ENCODE measurements around the gene PCDHA12. TPM values are rescaled to one million over a fixed set of nuclear protein-coding genes. Genes with fewer than 3 reads are reported as not detected.
"Not testable (repeated sequence)": the region's sequence is repeated elsewhere in the genome, so short reads cannot be mapped to it uniquely, and the experiment has no call there.

Gene PCDHA12
- polyA plus RNA-seq, 1 donor from 2014 or later: not detected

GRCh38 chr5:140849831-140850634, 25.1 kb upstream of the PCDHA12 start:
- not testable (repeated sequence) for H3K36me3 Mint-ChIP-seq, H3K27ac Mint-ChIP-seq, H3K27me3 Mint-ChIP-seq, H3K4me3 Mint-ChIP-seq, H3K9me3 Mint-ChIP-seq, H3K4me1 Mint-ChIP-seq

- Mint-ChIP-seq H3K9me3 (peaks cover 3% of the 10 kb centered on the region in 3 donors), H3K36me3 (no peaks in the 10 kb centered on the region), H3K27me3 (no peaks in the 10 kb centered on the region), H3K4me3 (no peak within 1 kb of the TSS), H3K27ac (no peak within 1 kb of the TSS), H3K4me1 (no peaks in the 10 kb centered on the region)
These were observed 19.1 kb upstream of the PCDHA12 start, which contains the start of gene PCDHA10 for GRCh38 chr5:140855772-140856674. Gene PCDHA10, plus strand, starts transcription at chr5:140855897. Its CDS starts 152 bp downstream, at chr5:140856049.

- H3K36me3 Mint-ChIP-seq: no peaks in the 10 kb centered on the region
- no peak overlapping the region for H3K27ac Mint-ChIP-seq
- no peaks in the 10 kb centered on the region for H3K4me1 Mint-ChIP-seq
- H3K4me3 Mint-ChIP-seq: no peak overlapping the region
- peaks cover 3 to 8% (median 6%) of the 10 kb centered on the region in 3 donors for H3K9me3 Mint-ChIP-seq
- no peaks in the 10 kb centered on the region for H3K27me3 Mint-ChIP-seq
These were observed 17.7 kb upstream of the PCDHA12 start for GRCh38 chr5:140857177-140857986.

GRCh38 chr5:140857987-140858240, 17.2 kb upstream of the PCDHA12 start:
- Mint-ChIP-seq H3K27ac (no peak overlapping the region), H3K4me1 (no peaks in the 10 kb centered on the region), H3K4me3 (no peak overlapping the region), H3K36me3 (no peaks in the 10 kb centered on the region), H3K9me3 (peaks cover 3 to 8% (median 6%) of the 10 kb centered on the region in 3 donors), H3K27me3 (no peaks in the 10 kb centered on the region)

- H3K4me1 Mint-ChIP-seq: no peaks in the 10 kb centered on the region
- H3K9me3 Mint-ChIP-seq: peaks cover 3 to 6% (median 3%) of the 10 kb centered on the region in 3 donors
- no peak overlapping the region for H3K27ac Mint-ChIP-seq
- peaks cover 5% of the 10 kb centered on the region for H3K27me3 Mint-ChIP-seq
- no peaks in the 10 kb centered on the region for H3K36me3 Mint-ChIP-seq
- H3K4me3 Mint-ChIP-seq: no peak overlapping the region
These were observed 12.4 kb upstream of the PCDHA12 start for GRCh38 chr5:140862441-140863295.

GRCh38 chr5:140868721-140869554, 6.2 kb upstream of the PCDHA12 start, which contains the start of gene PCDHA11:
Gene PCDHA11, plus strand, starts transcription at chr5:140868957. Its CDS starts 147 bp downstream, at chr5:140869104.
- Mint-ChIP-seq H3K9me3 (peaks cover 3 to 16% (median 4%) of the 10 kb centered on the region in 3 donors), H3K4me3 (no peak within 1 kb of the TSS), H3K27ac (no peak within 1 kb of the TSS), H3K36me3 (no peaks in the 10 kb centered on the region), H3K27me3 (peaks cover 7% of the 10 kb centered on the region), H3K4me1 (no peaks in the 10 kb centered on the region)

GRCh38 chr5:140869555-140869886, 5.6 kb upstream of the PCDHA12 start:
- H3K27ac Mint-ChIP-seq: no peak overlapping the region
- H3K4me3 Mint-ChIP-seq: no peak overlapping the region
- no peaks in the 10 kb centered on the region for H3K36me3 Mint-ChIP-seq
- peaks cover 7 to 16% (median 9%) of the 10 kb centered on the region in 3 donors for H3K9me3 Mint-ChIP-seq
- no peaks in the 10 kb centered on the region for H3K4me1 Mint-ChIP-seq
- peaks cover 6% of the 10 kb centered on the region for H3K27me3 Mint-ChIP-seq

- no peaks in the 10 kb centered on the region for H3K4me1 Mint-ChIP-seq
These were observed 4.6 kb upstream of the PCDHA12 start for GRCh38 chr5:140870221-140871201.

GRCh38 chr5:140876541-140877261, 1.6 kb downstream of the PCDHA12 start:
- H3K27ac Mint-ChIP-seq, H3K36me3 Mint-ChIP-seq, H3K4me1 Mint-ChIP-seq, H3K27me3 Mint-ChIP-seq, H3K4me3 Mint-ChIP-seq: not testable (repeated sequence)
- peaks cover 10 to 21% (median 20%) of the 10 kb centered on the region in 3 donors for H3K9me3 Mint-ChIP-seq

More at GRCh38 chr5:140870221-140871201, 4.6 kb upstream of the PCDHA12 start:
- peaks cover 8% of the 10 kb centered on the region for H3K27me3 Mint-ChIP-seq
- H3K9me3 Mint-ChIP-seq: peaks cover 7 to 16% (median 10%) of the 10 kb centered on the region in 3 donors
- no peak overlapping the region for H3K4me3 Mint-ChIP-seq
- H3K36me3 Mint-ChIP-seq: no peaks in the 10 kb centered on the region
- no peak overlapping the region for H3K27ac Mint-ChIP-seq

- Mint-ChIP-seq H3K27me3 (peaks cover 3% of the 10 kb centered on the region), H3K36me3 (peaks cover 2% of the 10 kb centered on the region), H3K4me3 (no peak overlapping the region), H3K4me1 (no peaks in the 10 kb centered on the region), H3K27ac (no peak overlapping the region), H3K9me3 (peaks cover 11 to 22% (median 16%) of the 10 kb centered on the region in 3 donors)
These were observed 2.1 kb downstream of the PCDHA12 start for GRCh38 chr5:140877262-140877581.

GRCh38 chr5:140881889-140882590, 6.9 kb downstream of the PCDHA12 start, which contains the start of gene PCDHA13:
Gene PCDHA13, plus strand, starts transcription at chr5:140882124. Its CDS starts 145 bp downstream, at chr5:140882269.
- Mint-ChIP-seq H3K27ac (no peak within 1 kb of the TSS), H3K36me3 (peaks cover 2% of the 10 kb centered on the region), H3K27me3 (peaks cover 1% of the 10 kb centered on the region), H3K9me3 (peaks cover 10 to 22% (median 15%) of the 10 kb centered on the region in 3 donors), H3K4me3 (no peak within 1 kb of the TSS), H3K4me1 (no peaks in the 10 kb centered on the region)

- no peak overlapping the region for H3K27ac Mint-ChIP-seq
These were observed 7.4 kb downstream of the PCDHA12 start for GRCh38 chr5:140882591-140882899.

More at GRCh38 chr5:140882591-140882899, 7.4 kb downstream of the PCDHA12 start:
- H3K27me3 Mint-ChIP-seq: peaks cover 1% of the 10 kb centered on the region
- peaks cover 4% of the 10 kb centered on the region for H3K36me3 Mint-ChIP-seq
- no peak overlapping the region for H3K4me3 Mint-ChIP-seq
- no peaks in the 10 kb centered on the region for H3K4me1 Mint-ChIP-seq
- H3K9me3 Mint-ChIP-seq: peaks cover 10 to 26% (median 15%) of the 10 kb centered on the region in 3 donors

All from IgD-negative memory B cell (primary cell).